GM21360 (cell line): ENCODE results near the gene C10orf95.
"Not testable (repeated sequence)": the region's sequence is repeated elsewhere in the genome, so short reads cannot be mapped to it uniquely, and the experiment has no call there.

Experiments used
- ATAC-seq: cut with Tn5 transposase; IDR thresholded peaks from one replicate; pipeline ENCODE4 v1.9.1; 2021; ENCODE audit warnings: mild to moderate bottlenecking, moderate library complexity; ENCODE audit not compliant: unreplicated experiment

Gene C10orf95

GRCh38 chr10:102467318-102467717 lies 16.0 kb upstream of the C10orf95 start:
- ATAC-seq, result no peak

- no peak for ATAC-seq
These were observed 14.1 kb upstream of the C10orf95 start for GRCh38 chr10:102465466-102465865.

- ATAC-seq, result no peak
These were observed 12.6 kb upstream of the C10orf95 start for GRCh38 chr10:102463983-102464382.

DNA sequence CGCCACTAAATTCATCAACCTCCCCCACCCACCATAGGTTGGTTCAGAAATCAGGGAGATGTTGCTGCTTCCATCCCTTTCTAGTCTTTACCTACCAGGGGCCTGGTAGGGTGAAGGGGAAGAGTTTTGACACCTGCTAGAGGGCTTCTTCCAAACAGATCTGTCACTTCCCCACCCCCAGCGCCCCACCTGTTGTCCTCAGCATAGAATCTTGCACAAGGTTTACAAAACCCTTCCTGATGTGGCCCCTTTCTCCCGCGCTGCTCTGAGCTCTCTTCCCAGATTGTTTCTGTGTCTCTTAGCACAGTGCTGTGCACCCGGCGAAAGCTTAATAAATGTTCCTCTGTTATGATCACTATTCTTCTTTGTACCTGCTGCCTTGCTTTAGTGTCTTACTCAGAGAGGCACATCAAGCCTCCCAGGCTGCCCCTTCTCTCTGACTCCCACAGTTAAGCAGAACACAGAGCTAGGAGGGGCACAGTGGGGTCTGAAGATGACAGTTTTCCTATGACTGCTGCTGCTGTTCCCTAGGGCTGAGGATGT lies 11.2 kb upstream of the C10orf95 start:
- no peak for ATAC-seq

DNA sequence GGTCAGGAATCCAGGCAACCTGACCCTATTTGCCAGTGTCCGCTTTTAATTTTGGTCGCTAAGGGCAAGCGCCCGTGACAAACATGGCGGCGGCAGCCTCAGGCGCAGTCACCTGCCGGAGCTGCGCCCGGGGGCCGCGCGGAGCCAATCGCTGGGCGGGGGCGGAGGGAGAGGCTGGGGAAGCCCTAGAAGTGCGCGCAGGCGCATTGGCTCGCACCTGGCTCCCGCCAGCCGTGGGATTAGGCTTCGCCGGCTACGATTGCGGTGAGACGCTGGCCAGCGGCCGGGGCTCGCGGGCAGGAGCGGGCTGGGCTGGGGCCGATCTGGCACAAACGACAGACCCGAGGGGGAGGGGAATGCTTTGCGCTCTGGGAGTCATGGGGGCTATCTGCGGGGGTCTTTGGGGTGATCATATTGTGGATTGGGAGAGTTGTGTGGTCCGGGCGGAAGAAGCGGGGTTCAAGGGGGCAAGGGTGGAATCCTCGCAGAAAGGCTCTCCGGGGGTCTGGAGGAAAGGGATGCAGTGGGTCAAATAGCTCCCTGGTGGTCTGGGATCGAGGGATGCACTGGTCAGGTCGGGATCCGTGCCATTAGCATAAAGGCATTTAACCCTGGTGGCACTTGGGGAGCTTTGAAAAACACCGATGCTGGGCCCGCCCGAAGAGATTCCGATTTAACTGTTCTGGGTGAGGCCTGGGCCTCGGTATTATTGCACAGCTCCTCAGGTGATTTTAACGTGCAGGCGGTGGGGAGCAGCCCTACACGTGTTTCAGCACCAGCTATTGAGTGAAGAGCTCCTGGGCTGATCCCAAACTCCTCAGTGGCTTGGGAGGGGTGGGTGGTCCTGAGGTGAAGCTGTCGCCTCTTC lies 10.1 kb upstream of the C10orf95 start:
- ATAC-seq, result peak; percentile 79

- ATAC-seq, result no peak
These were observed 9.5 kb upstream of the C10orf95 start for GRCh38 chr10:102460836-102461186.

- no peak for ATAC-seq
These were observed 7.3 kb upstream of the C10orf95 start for GRCh38 chr10:102458656-102459055.

GRCh38 chr10:102457591-102458150 lies 6.3 kb upstream of the C10orf95 start:
- ATAC-seq, result no peak

GRCh38 chr10:102455893-102456471 lies 4.6 kb upstream of the C10orf95 start:
- ATAC-seq, result no peak

- not testable (repeated sequence) for ATAC-seq
These were observed 3.5 kb upstream of the C10orf95 start for GRCh38 chr10:102454662-102455487.

DNA sequence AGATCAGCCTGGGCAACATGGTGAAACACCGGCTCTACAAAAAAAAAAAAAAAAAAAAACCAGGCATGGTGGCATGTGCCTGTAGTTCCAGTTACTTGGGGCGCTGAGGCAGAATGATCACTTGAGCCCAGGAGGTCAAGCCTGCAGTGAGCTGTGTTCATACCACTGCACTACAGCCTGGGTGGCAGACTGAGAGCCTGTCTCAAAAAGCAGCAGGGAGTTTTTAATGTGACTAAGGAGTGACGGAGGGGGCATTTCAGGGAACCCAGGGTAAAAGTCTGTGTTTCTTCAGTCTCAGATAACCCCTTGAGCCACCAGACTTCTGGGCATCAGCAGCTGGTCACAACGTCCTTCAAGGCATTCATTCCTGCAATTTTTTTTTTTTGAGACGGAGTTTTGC lies 2.2 kb upstream of the C10orf95 start:
- no peak for ATAC-seq

GRCh38 chr10:102452672-102453340 lies 1.5 kb upstream of the C10orf95 start:
- no peak for ATAC-seq

DNA sequence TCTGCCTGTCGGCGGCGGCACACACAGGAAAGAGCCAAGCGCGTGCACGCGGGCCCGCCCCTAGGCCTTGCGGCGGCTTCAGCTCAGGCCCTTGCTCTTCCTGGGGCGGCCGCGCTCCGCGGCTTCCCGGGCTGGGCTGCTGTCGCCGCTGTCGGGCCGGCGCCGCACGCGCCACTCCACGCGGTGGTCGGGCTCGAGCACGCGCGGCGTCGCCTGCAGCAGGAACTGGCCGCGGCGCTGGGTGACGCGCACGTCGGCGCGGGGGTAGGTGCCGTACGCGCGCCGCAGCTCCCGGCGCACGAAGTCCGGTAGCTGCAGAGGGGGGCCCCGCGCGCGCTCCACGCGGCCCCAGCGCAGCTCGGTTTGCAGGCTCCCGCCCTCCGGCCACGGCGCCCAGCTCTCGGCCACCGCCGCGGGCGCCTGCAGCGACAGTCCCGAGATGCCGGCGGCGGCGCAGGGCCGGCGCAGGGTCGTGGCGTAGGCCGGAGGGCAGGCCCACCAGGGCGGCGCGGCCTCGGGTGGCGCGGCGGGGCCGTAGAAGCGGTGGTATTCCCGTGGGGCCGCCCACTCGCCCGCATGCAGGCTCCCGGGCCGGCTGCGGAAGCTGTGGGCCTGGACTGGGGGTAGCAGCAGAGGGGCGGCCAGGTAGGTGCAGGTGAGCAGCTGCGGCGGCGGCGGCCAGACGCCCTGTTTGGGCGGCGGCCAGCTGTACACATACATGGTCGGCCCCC lies 804 bp downstream of the C10orf95 start:
- peak; percentile 65 for ATAC-seq

DNA sequence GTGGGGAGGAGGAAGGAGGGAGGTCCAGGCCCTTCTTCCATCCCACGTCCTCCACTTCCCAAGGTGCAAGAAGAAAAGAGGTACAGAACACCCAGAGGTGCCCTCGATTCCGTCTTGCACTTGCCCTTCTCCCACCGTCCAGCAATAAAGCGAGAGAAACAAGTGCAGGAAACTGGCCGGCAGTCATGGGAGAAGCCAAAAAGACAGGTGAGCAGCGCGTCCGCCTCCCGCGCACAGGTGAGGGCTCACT lies 1.3 kb downstream of the C10orf95 start:
- no peak for ATAC-seq

GRCh38 chr10:102449321-102450123 lies 1.8 kb downstream of the C10orf95 start:
- peak; percentile 49 for ATAC-seq

- no peak for ATAC-seq
These were observed 6.5 kb downstream of the C10orf95 start for GRCh38 chr10:102444851-102445250.

DNA sequence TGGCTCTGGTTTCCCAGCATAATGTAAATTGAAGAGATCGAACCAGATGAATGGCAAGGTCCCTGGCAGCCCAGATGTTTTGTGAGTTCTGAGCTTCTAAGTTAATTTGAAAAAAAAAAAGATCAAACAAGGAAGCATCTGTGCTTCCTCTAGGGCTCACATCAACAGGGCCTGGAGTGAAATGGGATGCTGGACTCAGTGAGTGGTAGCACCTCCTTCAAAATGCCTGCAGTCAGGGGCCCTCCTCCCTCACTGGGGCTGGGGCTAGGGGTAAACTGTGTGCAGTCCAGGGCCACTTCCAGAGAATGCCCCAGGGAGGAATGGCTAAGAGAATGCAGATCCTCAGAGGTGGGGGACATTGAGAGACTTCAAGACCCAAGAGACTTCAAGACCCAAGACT lies 13.0 kb downstream of the C10orf95 start:
- no peak for ATAC-seq

DNA sequence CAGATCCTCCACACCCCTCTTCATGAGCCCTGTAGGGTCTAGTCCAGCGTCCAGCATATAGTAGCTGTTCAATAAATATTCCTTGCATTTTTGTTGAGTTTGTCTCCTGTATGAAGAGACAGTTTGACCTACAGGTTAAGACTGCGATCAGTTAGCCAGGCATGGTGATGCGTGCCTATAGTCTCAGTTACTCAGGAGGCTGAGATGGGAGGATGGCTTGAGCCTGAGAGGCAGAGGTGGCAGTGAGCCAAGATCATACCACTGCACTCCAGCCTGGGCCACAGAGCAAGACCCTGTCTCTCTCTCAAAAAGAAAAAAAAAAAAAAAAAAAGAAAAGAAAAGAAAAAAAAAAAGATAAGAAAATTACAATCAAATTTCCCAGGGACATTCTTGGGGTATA lies 13.8 kb downstream of the C10orf95 start:
- ATAC-seq, result no peak

- ATAC-seq, result no peak
These were observed 15.0 kb downstream of the C10orf95 start for GRCh38 chr10:102436312-102436711.
